Stimulated activated CD8-positive, alpha-beta memory T cell treated with anti-CD3 and anti-CD28 coated beads, Interleukin-2, amount 100 ng/mL, for 48 hours (primary cell): Measurements from ENCODE around the gene ACLY.
"Not testable (repeated sequence)": the region's sequence is repeated elsewhere in the genome, so short reads cannot be mapped to it uniquely, and the experiment has no call there.

Experiments used
- DNase-seq, 2 donors: peaks; one replicate each; pipeline ENCODE4 v3.0.0-alpha.2; 2020; ENCODE audit warnings: low read depth in 2 of 2

Gene ACLY

DNA sequence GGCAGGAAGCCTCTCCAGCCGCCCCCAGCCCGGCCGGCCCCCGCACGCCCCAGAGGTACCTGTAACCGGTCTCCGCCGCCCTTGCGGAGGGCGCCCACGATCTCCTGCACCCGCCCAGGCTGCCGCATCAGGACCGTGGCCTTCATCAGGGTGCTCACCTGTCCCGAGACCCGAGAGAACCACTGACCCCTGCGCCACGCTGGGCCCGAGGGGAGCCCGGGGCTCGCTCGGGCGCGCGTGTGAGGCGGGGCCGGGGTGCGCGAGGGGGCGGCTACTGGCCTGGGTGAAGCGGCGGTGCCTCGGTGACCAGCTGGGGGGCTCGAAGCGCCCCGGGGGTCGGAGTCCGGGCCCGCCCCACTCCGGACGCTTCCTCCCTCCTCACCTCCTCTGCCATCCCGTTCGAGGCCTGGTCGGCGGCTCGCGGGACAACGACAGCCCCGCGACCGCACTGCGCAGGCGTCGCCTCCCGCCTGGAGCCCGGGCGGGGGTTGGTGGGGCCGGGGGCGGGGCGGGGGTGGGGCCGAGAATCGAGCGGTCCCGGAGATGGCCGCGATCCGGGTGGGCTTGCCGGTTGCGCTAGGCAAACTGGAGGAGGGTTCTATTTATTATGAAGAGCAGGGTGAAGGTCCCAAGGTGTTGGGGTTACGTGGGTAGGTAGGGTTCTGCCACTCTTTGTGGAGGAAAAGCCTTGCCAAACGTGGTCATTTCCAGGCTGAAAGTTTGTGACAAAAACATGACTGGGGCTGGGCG is 82.8 kb downstream of the ACLY start, which contains the start of gene NT5C3B:
TSS of gene NT5C3B (minus strand) at position 433 of the 750 bp plus-strand sequence. CDS start at position 394, 39 bp downstream.
- peak; percentile 39 to 49 for DNase-seq

- DNase-seq: no peak
These were observed 83.4 kb downstream of the ACLY start for GRCh38 chr17:41835214-41835799.

DNA sequence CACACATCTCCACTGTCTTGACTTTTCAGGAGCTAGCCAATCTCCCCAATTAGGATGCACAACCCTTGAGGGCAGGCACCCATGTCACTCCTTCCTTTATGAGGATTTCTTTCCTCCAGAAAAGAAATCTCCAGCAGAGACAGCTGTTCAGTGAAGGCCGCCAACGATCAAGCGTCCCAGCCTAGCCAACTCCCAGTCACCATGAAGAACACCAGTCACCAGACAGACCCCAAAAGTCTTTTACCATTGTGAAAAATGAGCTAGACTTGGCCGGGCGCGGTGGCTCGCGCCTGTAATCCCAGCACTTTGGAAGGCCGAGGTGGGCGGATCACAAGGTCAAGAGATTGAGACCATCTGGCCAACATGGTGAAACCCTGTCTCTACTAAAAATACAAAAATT is 88.8 kb downstream of the ACLY start:
- not testable (repeated sequence) for DNase-seq

- DNase-seq: no peak
These were observed 93.4 kb downstream of the ACLY start for GRCh38 chr17:41825175-41825845.

DNA sequence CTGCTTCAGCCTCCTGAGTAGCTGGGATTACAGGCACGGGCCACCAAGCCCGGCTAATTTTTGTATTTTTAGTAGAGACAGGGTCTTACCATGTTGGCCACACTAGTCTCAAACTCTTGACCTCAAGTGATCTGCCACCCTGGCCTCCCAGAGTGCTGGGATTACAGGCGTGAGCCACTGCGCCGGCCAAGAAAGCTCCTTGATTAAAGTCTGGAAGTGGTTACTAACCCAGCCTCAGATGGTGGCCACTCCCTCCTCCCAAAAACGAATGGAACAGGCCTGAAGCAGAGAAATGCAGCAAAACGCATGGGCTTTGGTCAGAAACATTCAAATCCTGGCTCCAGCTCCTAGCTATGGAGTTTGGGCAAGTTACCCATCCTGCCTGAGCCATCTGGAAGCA is 94.7 kb downstream of the ACLY start:
- no peak for DNase-seq

- DNase-seq: no peak
These were observed 95.2 kb downstream of the ACLY start for GRCh38 chr17:41823580-41823979.

- no peak for DNase-seq
These were observed 95.6 kb downstream of the ACLY start for GRCh38 chr17:41823141-41823524.

DNA sequence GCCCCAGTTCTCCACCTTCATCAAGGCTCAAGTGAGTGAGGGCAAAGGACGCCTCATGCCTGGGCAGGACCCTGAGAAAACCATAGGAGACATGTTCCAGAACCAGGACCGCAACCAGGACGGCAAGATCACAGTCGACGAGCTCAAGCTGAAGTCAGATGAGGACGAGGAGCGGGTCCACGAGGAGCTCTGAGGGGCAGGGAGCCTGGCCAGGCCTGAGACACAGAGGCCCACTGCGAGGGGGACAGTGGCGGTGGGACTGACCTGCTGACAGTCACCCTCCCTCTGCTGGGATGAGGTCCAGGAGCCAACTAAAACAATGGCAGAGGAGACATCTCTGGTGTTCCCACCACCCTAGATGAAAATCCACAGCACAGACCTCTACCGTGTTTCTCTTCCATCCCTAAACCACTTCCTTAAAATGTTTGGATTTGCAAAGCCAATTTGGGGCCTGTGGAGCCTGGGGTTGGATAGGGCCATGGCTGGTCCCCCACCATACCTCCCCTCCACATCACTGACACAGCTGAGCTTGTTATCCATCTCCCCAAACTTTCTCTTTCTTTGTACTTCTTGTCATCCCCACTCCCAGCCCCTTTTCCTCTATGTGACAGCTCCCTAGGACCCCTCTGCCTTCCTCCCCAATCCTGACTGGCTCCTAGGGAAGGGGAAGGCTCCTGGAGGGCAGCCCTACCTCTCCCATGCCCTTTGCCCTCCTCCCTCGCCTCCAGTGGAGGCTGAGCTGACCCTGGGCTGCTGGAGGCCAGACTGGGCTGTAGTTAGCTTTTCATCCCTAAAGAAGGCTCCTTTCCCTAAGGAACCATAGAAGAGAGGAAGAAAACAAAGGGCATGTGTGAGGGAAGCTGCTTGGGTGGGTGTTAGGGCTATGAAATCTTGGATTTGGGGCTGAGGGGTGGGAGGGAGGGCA is 96.3 kb downstream of the ACLY start:
- DNase-seq: no peak

DNA sequence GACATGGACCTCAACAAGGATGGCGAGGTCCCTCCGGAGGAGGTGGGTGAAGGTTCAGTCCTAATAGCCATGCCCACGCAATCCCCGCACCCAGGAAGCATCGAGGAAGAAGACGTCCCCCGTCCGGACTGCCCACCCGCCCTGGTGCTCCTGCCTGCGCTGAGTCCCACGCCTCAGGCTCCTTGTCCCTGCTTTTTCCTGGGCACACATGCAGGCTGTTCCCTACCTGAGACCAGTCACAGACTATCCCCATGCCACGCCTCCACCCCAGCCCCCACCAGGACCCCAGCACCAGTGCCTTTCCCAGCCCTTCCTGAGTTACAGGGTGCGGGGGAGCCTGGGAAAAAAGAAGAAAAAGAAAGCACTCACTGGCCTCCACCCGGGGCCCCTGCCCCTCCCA is 97.0 kb downstream of the ACLY start:
- no peak for DNase-seq

- DNase-seq: no peak
These were observed 100.7 kb downstream of the ACLY start for GRCh38 chr17:41818024-41818423.
